A549 (cell line): ENCODE measurements around the gene STAG2.

Source experiments
- CHD2 ChIP-seq: fragments of 150-350 bp; IDR thresholded peaks from 2 replicates; pipeline ENCODE4 v1.6.1; 2014; ENCODE audit warnings: low read length; ENCODE audit not compliant: partially characterized antibody
- CTCF ChIP-seq: fragments of >200 bp; sonication (Bioruptor Twin); formaldehyde crosslinking; IDR thresholded peaks from 3 replicates; pipeline ENCODE4 v1.5.1; 2016
- HES2 ChIP-seq: fragments of >200 bp; sonication (Bioruptor Twin); formaldehyde crosslinking; IDR thresholded peaks from 2 replicates; pipeline ENCODE4 v1.6.1; 2016
- MYC ChIP-seq: IDR thresholded peaks from 2 replicates; pipeline ENCODE4 v1.6.1; 2012; ENCODE audit warnings: mild to moderate bottlenecking, inconsistent platforms, low read length, improper control_type of control experiment, borderline replicate concordance
- POLR2A ChIP-seq: IDR thresholded peaks from 2 replicates; pipeline ENCODE4 v1.6.1; 2012; ENCODE audit warnings: mild to moderate bottlenecking, low read length
- RAD21 ChIP-seq, 2 experiments: fragments of >200 bp in 1 of 2; sonication (Bioruptor Twin) in 1 of 2; formaldehyde crosslinking in 1 of 2; IDR thresholded peaks in 1 of 2; conservative IDR thresholded peaks in 1 of 2; 2 replicates in 1 of 2; 3 replicates in 1 of 2; pipeline ENCODE4 v1.6.1; 2012 to 2018; ENCODE audit warnings: inconsistent platforms in 1 of 2
- RFX5 ChIP-seq: fragments of 450-650 bp; IDR thresholded peaks from 2 replicates; pipeline ENCODE4 v1.7.1; 2014; ENCODE audit warnings: antibody characterized with exemption, mild to moderate bottlenecking, moderate library complexity
- TFCP2L1 ChIP-seq: fragments of 250-450 bp; sonication (Bioruptor Pico); IDR thresholded peaks from 2 replicates; pipeline ENCODE4 v1.5.0; 2021; ENCODE audit warnings: mild to moderate bottlenecking

- TF ChIP-seq TFCP2L1 (no peak), CTCF (peak; percentile 25), RFX5 (no peak), MYC (no peak), POLR2A (no peak), RAD21 (conservative IDR thresholded peaks at IDR 0.05 in 1 of 2, IDR thresholded peaks at IDR 0.05 in 1 of 2) (peak; percentile 15 to 37; a peak in 1 of 5 replicates), CHD2 (no peak), HES2 (no peak)
These were observed 56.5 kb downstream of the STAG2 start for GRCh38 chrX:124018023-124018422.
